LNCAP (cell line): ENCODE results near the gene VPS16.

Experiments
- CTCF ChIP-seq: fragments of 450-650 bp; IDR thresholded peaks from 2 replicates; pipeline ENCODE4 v1.5.1; 2017; ENCODE audit warnings: mild to moderate bottlenecking

The VPS16 gene

GRCh38 chr20:2798095-2798805 lies 42.3 kb upstream of the VPS16 start:
- TF ChIP-seq CTCF = no peak

GRCh38 chr20:2798814-2799213 lies 41.7 kb upstream of the VPS16 start:
- no peak for TF ChIP-seq CTCF

- TF ChIP-seq CTCF = no peak
Observed at GRCh38 chr20:2799271-2799670, 41.3 kb upstream of the VPS16 start.

- TF ChIP-seq CTCF = no peak
Observed at GRCh38 chr20:2799688-2800520, 40.6 kb upstream of the VPS16 start.

GRCh38 chr20:2800521-2801285 lies 39.8 kb upstream of the VPS16 start, which contains the start of gene CPXM1:
Gene CPXM1 (minus strand): TSS chr20:2800627. CDS start chr20:2800572, 55 bp downstream.
- TF ChIP-seq CTCF = no peak

GRCh38 chr20:2801286-2801728 lies 39.2 kb upstream of the VPS16 start:
- TF ChIP-seq CTCF = no peak
